Measurements from ENCODE around the gene TMEM242. TPM values are rescaled to one million over a fixed set of nuclear protein-coding genes. Genes with fewer than 3 reads are reported as not detected.
A peak's percentile ranks its signal among the peaks of the same experiment; 100 is the strongest.

TMEM242 gene
- total RNA-seq, 6 experiments from 2014 or later = 9.4 to 12.8 (median 10.8) TPM

DNA sequence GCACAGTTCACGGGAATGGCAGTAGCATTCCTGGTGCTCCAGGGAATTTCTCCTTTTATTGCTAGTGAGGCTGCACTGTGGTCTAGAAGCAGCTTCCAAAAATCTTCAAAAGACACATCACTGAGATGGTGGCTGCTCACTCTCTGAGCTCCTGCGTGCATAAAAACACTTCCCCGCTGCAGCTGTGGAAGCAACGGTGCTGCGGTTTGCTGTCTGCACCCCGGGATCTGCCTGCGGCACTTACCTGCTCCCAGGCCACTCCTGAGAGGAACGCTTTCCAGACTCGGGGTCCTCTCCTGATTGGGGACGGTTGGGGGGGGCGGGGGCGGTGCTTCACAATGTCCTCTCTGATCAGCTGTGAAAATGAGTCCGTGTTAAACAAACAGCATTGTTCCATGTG is 77.9 kb downstream of the TMEM242 start:
- Mint-ChIP-seq H3K27ac (no peak overlapping the region), H3K27me3 (ENCODE audit: insufficient read depth) (peaks cover 24% of the 10 kb centered on the region), H3K4me1 (ENCODE audit: low read depth) (peaks cover 23% of the 10 kb centered on the region), H3K9me3 (peaks cover 12% of the 10 kb centered on the region), H3K4me3 (no peak overlapping the region), H3K36me3 (ENCODE audit: low read depth) (0 out of 2 replicates have a peak, but pooled peaks cover 5% of the 10 kb centered on the region)
- no peak for DNase-seq
- TF ChIP-seq, protein P1, sequence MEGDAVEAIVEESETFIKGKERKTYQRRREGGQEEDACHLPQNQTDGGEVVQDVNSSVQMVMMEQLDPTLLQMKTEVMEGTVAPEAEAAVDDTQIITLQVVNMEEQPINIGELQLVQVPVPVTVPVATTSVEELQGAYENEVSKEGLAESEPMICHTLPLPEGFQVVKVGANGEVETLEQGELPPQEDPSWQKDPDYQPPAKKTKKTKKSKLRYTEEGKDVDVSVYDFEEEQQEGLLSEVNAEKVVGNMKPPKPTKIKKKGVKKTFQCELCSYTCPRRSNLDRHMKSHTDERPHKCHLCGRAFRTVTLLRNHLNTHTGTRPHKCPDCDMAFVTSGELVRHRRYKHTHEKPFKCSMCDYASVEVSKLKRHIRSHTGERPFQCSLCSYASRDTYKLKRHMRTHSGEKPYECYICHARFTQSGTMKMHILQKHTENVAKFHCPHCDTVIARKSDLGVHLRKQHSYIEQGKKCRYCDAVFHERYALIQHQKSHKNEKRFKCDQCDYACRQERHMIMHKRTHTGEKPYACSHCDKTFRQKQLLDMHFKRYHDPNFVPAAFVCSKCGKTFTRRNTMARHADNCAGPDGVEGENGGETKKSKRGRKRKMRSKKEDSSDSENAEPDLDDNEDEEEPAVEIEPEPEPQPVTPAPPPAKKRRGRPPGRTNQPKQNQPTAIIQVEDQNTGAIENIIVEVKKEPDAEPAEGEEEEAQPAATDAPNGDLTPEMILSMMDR (IDR thresholded peaks at IDR 0.05) = no peak

- no peak overlapping the region for H3K27ac Mint-ChIP-seq
- DNase-seq = no peak
- H3K4me1 Mint-ChIP-seq (ENCODE audit: low read depth) = peaks cover 30% of the 10 kb centered on the region
- peaks cover 12% of the 10 kb centered on the region for H3K9me3 Mint-ChIP-seq
- 0 out of 2 replicates have a peak, but pooled peaks cover 5% of the 10 kb centered on the region for H3K36me3 Mint-ChIP-seq (ENCODE audit: low read depth)
- TF ChIP-seq, protein P1 (IDR thresholded peaks at IDR 0.05) = no peak
- H3K27me3 Mint-ChIP-seq (ENCODE audit: insufficient read depth) = peaks cover 19% of the 10 kb centered on the region
- H3K4me3 Mint-ChIP-seq = no peak overlapping the region
These were observed 78.5 kb downstream of the TMEM242 start for GRCh38 chr6:157244780-157245179.

- TF ChIP-seq, protein P1 (IDR thresholded peaks at IDR 0.05) = no peak
- DNase-seq = peak; percentile 75
- Mint-ChIP-seq H3K9me3 (peaks cover 12% of the 10 kb centered on the region), H3K36me3 (ENCODE audit: low read depth) (0 out of 2 replicates have a peak, but pooled peaks cover 5% of the 10 kb centered on the region), H3K27ac (no peak overlapping the region; the same call in 1 of the 2 replicates), H3K4me1 (ENCODE audit: low read depth) (peaks cover 32% of the 10 kb centered on the region), H3K4me3 (no peak overlapping the region), H3K27me3 (ENCODE audit: insufficient read depth) (peaks cover 21% of the 10 kb centered on the region)
These were observed 79.1 kb downstream of the TMEM242 start for GRCh38 chr6:157244175-157244574.

DNA sequence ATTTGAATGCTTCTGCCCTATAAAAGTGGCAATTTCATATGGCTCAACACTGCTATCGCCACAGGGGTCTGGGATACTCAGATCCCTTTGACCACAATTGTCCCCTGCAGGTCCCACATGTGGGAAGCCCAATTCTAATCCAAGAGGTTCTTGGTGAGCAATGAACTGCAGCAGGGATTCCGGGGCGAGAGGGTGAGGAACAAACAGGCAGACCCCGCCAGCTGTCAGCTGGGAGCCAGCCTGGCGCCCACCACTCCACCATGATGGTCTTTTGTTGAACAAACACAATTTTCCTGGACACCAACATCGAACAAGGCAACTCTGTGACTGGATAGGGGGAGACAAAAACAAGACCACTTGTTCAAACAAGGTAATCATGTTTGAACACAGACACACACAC is 80.5 kb downstream of the TMEM242 start:
- no peaks in the 10 kb centered on the region for H3K9me3 Mint-ChIP-seq

DNA sequence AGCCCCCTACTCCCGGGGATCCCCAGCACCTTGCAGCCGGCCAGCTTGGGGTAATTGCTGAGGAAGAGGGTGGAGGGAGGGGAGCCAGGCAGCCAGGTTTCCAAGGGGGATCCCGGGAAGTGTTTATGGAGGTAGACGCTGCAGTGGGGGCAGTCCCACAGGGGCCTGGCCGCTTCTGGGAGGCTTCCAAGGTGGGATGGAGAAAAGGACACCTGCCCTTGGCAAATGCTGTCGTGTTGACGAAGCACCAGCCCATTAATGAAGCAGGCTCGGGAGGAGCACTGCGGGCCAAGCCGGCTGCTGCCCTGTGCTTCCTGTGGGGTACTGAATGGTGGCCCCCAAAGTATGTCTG is 82.4 kb downstream of the TMEM242 start:
- no peaks in the 10 kb centered on the region for H3K36me3 Mint-ChIP-seq (ENCODE audit: low read depth)
- H3K4me3 Mint-ChIP-seq = no peak overlapping the region
- TF ChIP-seq, protein P1 (IDR thresholded peaks at IDR 0.05) = no peak
- H3K27ac Mint-ChIP-seq = no peak overlapping the region; the same call in 1 of the 2 replicates
- no peak for DNase-seq
- H3K27me3 Mint-ChIP-seq (ENCODE audit: insufficient read depth) = peaks cover 28% of the 10 kb centered on the region
- no peaks in the 10 kb centered on the region for H3K9me3 Mint-ChIP-seq
- peaks cover 30% of the 10 kb centered on the region for H3K4me1 Mint-ChIP-seq (ENCODE audit: low read depth)

More for the DNA sequence above, 80.5 kb downstream of the TMEM242 start:
- H3K4me1 Mint-ChIP-seq (ENCODE audit: low read depth) = peaks cover 32% of the 10 kb centered on the region
- peaks cover 21% of the 10 kb centered on the region for H3K27me3 Mint-ChIP-seq (ENCODE audit: insufficient read depth)
- no peak overlapping the region for H3K4me3 Mint-ChIP-seq
- no peak overlapping the region for H3K27ac Mint-ChIP-seq
- no peaks in the 10 kb centered on the region for H3K36me3 Mint-ChIP-seq (ENCODE audit: low read depth)
- no peak for DNase-seq
- TF ChIP-seq, protein P1 (IDR thresholded peaks at IDR 0.05) = no peak

All from HFFc6 (cell line).